Panc1 (cell line): ENCODE data around the gene SLC66A3. TPM values are rescaled to one million over a fixed set of nuclear protein-coding genes. Genes with fewer than 3 reads are reported as not detected.

Experiments
- ATAC-seq: fragments of 200-7000 bp; cut with Tn5 transposase; 2 replicates; pipeline ENCODE4 v1.9.1; 2020; ENCODE audit warnings: mild to moderate bottlenecking, moderate library complexity
- BruUV-seq: library from RNA; stranded (reverse); fragments of 400-500 nt; replicated peaks from 2 replicates; lab custom pipeline; 2021; lab: Mats Ljungman, UMichigan
- CTCF ChIA-PET: fragments of 300-600 bp; sonication (Branson Sonifier 250); formaldehyde crosslinking; loops from one replicate; lab custom pipeline; 2022; ENCODE audit warnings: antibody characterized with exemption; lab: Charles Lee
- POLR2A ChIA-PET: fragments of 300-600 bp; sonication (Branson Sonifier 250); formaldehyde crosslinking; loops from one replicate; lab custom pipeline; 2022; ENCODE audit warnings: antibody characterized with exemption; lab: Charles Lee
- DNase-seq: peaks from one replicate; pipeline ENCODE4 v3.0.0-alpha.2; 2010; ENCODE audit warnings: low read depth, low spot score
- H3K27ac ChIP-seq: 2 replicates; pipeline ENCODE4 v1.5.1; 2011; ENCODE audit warnings: mild to moderate bottlenecking, low read length, inconsistent platforms
- H3K27me3 ChIP-seq: fragments of 200-500 bp; sonication (Bioruptor generic); 2 replicates; pipeline ENCODE4 v1.6.0; 2014; ENCODE audit warnings: low read length, inconsistent platforms; ENCODE audit not compliant: control insufficient read depth, insufficient read depth
- H3K36me3 ChIP-seq: fragments of 200-500 bp; sonication (Bioruptor generic); 2 replicates; pipeline ENCODE4 v1.5.1; 2014; ENCODE audit warnings: inconsistent platforms, mild to moderate bottlenecking, low read length, moderate library complexity; ENCODE audit not compliant: control insufficient read depth, insufficient read depth
- H3K4me1 ChIP-seq: 2 replicates; pipeline ENCODE4 v1.5.1; 2011; ENCODE audit warnings: inconsistent platforms, mild to moderate bottlenecking, low read length, moderate library complexity; ENCODE audit not compliant: control insufficient read depth, insufficient read depth
- H3K4me3 ChIP-seq, 2 experiments: 2 replicates each; pipeline ENCODE4 v1.5.1; 2011 to 2012; ENCODE audit warnings: low read depth in 2 of 2, low read length in 2 of 2, mild to moderate bottlenecking in 2 of 2, inconsistent platforms in 1 of 2, moderate library complexity in 1 of 2
- H3K9me3 ChIP-seq: fragments of 200-500 bp; sonication (Bioruptor generic); 2 replicates; pipeline ENCODE4 v1.5.1; 2014; ENCODE audit warnings: low read depth, mild to moderate bottlenecking, inconsistent platforms, low read length, moderate library complexity; ENCODE audit not compliant: control insufficient read depth, insufficient read depth
- CTCF ChIP-seq: fragments of 450-650 bp; IDR thresholded peaks from 2 replicates; pipeline ENCODE4 v1.5.1; 2017; ENCODE audit warnings: mild to moderate bottlenecking
- POLR2AphosphoS5 ChIP-seq: IDR thresholded peaks from 2 replicates; pipeline ENCODE4 v1.6.1; 2012; ENCODE audit warnings: mild to moderate bottlenecking, low read depth, low read length, moderate library complexity
- SIN3A ChIP-seq: IDR thresholded peaks from 2 replicates; pipeline ENCODE4 v1.6.1; 2012; ENCODE audit warnings: low read depth, mild to moderate bottlenecking, low read length, moderate library complexity, borderline replicate concordance; ENCODE audit not compliant: insufficient read depth
- TCF7L2 ChIP-seq: IDR thresholded peaks from 2 replicates; pipeline ENCODE4 v1.6.1; 2011; ENCODE audit warnings: mild to moderate bottlenecking, low read depth, low read length, inconsistent platforms
- in situ Hi-C: cut with HindIII; loops from 2 replicates; pipeline ENCODE4 v1.10.0; 2016; ENCODE audit warnings: low sequenced_read_pairs, low pct_unique_long_range_greater_than_20kb
- intact Hi-C: fragments of 100-400 bp; cut with micrococcal nuclease; formaldehyde crosslinking; loops from one replicate; pipeline ENCODE4 v1.10.0; 2022; ENCODE audit not compliant: unreplicated experiment
- total RNA-seq: library from RNA; stranded (reverse); gene quantifications from one replicate; pipeline ENCODE4 v1.2.1, GENCODE V29; 2021; ENCODE audit not compliant: unreplicated experiment
- TF ChIP-seq, protein P1 (sequence below), 2 experiments: IDR thresholded peaks; 2 replicates each; pipeline ENCODE4 v1.6.1; 2011 to 2012; ENCODE audit warnings: low read depth in 2 of 2, control low read depth in 1 of 2, low read length in 1 of 2, mild to moderate bottlenecking in 1 of 2, moderate library complexity in 1 of 2; ENCODE audit not compliant: insufficient read depth in 1 of 2

Gene SLC66A3
- total RNA-seq, 1 experiment from 2014 or later, result 39.1 TPM

- Histone ChIP-seq H3K36me3 (peaks cover 36% of the 10 kb centered on the region), H3K4me1 (no peaks in the 10 kb centered on the region), H3K27me3 (no peaks in the 10 kb centered on the region), H3K9me3 (no peaks in the 10 kb centered on the region), H3K4me3 (no peak overlapping the region), H3K27ac (no peak overlapping the region)
- intact Hi-C loops (no loop called here), in situ Hi-C loops (no loop called here)
- ChIA-PET CTCF (no interaction called here), POLR2A (no interaction called here)
- no peak for ATAC-seq
- no peak for DNase-seq
- TF ChIP-seq POLR2AphosphoS5 (no peak), CTCF (no peak), TCF7L2 (no peak), SIN3A (no peak)
- TF ChIP-seq, protein P1, sequence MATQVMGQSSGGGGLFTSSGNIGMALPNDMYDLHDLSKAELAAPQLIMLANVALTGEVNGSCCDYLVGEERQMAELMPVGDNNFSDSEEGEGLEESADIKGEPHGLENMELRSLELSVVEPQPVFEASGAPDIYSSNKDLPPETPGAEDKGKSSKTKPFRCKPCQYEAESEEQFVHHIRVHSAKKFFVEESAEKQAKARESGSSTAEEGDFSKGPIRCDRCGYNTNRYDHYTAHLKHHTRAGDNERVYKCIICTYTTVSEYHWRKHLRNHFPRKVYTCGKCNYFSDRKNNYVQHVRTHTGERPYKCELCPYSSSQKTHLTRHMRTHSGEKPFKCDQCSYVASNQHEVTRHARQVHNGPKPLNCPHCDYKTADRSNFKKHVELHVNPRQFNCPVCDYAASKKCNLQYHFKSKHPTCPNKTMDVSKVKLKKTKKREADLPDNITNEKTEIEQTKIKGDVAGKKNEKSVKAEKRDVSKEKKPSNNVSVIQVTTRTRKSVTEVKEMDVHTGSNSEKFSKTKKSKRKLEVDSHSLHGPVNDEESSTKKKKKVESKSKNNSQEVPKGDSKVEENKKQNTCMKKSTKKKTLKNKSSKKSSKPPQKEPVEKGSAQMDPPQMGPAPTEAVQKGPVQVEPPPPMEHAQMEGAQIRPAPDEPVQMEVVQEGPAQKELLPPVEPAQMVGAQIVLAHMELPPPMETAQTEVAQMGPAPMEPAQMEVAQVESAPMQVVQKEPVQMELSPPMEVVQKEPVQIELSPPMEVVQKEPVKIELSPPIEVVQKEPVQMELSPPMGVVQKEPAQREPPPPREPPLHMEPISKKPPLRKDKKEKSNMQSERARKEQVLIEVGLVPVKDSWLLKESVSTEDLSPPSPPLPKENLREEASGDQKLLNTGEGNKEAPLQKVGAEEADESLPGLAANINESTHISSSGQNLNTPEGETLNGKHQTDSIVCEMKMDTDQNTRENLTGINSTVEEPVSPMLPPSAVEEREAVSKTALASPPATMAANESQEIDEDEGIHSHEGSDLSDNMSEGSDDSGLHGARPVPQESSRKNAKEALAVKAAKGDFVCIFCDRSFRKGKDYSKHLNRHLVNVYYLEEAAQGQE (IDR thresholded peaks at IDR 0.05; ENCODE audit: insufficient read depth in 1 of 2, low read depth in 2 of 2, low read length in 1 of 2), result no peak
- no TSS peak for BruUV-seq
Observed at GRCh38 chr2:11214770-11215169, 59.5 kb downstream of the SLC66A3 start.

GRCh38 chr2:11215407-11215806 is 60.1 kb downstream of the SLC66A3 start:
- BruUV-seq, result no TSS peak
- CTCF ChIA-PET, result no interaction called here
- peaks cover 36% of the 10 kb centered on the region for H3K36me3 ChIP-seq

More at GRCh38 chr2:11215407-11215806, 60.1 kb downstream of the SLC66A3 start:
- no peaks in the 10 kb centered on the region for H3K9me3 ChIP-seq
- H3K4me1 ChIP-seq, result no peaks in the 10 kb centered on the region
- intact Hi-C loops (no loop called here), in situ Hi-C loops (no loop called here)
- DNase-seq (no peak), ATAC-seq (no peak)
- H3K27me3 ChIP-seq, result no peaks in the 10 kb centered on the region
- no peak for TF ChIP-seq POLR2AphosphoS5
- TF ChIP-seq TCF7L2, result no peak
- TF ChIP-seq, protein P1 (IDR thresholded peaks at IDR 0.05; ENCODE audit: insufficient read depth in 1 of 2, low read depth in 2 of 2, low read length in 1 of 2), result no peak
- TF ChIP-seq CTCF, result no peak
- TF ChIP-seq SIN3A, result no peak
- H3K27ac ChIP-seq, result no peak overlapping the region
- no peak overlapping the region for H3K4me3 ChIP-seq
- POLR2A ChIA-PET, result no interaction called here
